PC-3 (cell line): ENCODE measurements around the gene OR6N2.

Source experiments
- EZH2phosphoT487 ChIP-seq: fragments of 300-600 bp; sonication (generic); IDR thresholded peaks from 2 replicates; pipeline ENCODE4 v1.6.1; 2018; ENCODE audit warnings: mild to moderate bottlenecking, antibody characterized with exemption, low read length, borderline replicate concordance
- TF ChIP-seq, protein P1 (sequence below): fragments of 300-600 bp; sonication (generic); conservative IDR thresholded peaks from 2 replicates; pipeline ENCODE4 v1.5.1; 2017; ENCODE audit warnings: antibody characterized with exemption, low read depth, mild to moderate bottlenecking, low read length

DNA sequence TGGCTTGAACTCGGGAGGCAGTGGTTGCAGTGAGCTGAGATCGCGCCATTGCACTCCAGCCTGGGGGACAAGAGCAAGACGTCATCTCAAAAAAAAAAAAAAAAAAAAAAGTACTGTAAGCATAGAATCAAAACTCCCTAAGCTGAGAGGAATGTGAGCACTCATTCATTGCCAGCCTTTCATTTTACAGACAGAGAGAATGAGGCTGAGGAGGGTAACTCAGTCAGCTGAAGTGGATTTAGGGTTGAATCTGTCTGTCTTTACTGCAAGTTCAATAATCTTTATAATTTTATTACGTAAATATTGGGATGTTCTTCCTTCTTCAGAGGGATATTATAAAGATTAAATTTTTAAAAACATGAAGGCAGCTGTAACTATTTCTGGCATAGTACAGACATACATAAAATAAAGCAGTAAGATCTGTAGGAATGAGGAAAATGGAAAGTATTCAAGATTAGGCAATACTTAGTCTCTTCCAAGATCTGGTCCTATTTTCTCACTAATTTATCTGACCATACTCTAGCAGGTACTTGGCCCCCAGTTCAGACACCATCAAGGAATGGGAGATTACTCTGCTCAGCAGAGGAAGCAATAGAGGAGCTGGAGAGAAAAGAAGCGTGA, 26.0 kb upstream of the OR6N2 start:
- TF ChIP-seq, protein P1, sequence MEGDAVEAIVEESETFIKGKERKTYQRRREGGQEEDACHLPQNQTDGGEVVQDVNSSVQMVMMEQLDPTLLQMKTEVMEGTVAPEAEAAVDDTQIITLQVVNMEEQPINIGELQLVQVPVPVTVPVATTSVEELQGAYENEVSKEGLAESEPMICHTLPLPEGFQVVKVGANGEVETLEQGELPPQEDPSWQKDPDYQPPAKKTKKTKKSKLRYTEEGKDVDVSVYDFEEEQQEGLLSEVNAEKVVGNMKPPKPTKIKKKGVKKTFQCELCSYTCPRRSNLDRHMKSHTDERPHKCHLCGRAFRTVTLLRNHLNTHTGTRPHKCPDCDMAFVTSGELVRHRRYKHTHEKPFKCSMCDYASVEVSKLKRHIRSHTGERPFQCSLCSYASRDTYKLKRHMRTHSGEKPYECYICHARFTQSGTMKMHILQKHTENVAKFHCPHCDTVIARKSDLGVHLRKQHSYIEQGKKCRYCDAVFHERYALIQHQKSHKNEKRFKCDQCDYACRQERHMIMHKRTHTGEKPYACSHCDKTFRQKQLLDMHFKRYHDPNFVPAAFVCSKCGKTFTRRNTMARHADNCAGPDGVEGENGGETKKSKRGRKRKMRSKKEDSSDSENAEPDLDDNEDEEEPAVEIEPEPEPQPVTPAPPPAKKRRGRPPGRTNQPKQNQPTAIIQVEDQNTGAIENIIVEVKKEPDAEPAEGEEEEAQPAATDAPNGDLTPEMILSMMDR = no peak
- TF ChIP-seq EZH2phosphoT487 = no peak
